Stimulated activated CD8-positive, alpha-beta memory T cell treated with anti-CD3 and anti-CD28 coated beads, Interleukin-15, amount 100 ng/mL, for 4 hours (primary cell): ENCODE measurements around the gene DTX3L.
"Not testable (repeated sequence)": the region's sequence is repeated elsewhere in the genome, so short reads cannot be mapped to it uniquely, and the experiment has no call there.

Experiments
- DNase-seq, 2 donors: peaks; one replicate each; pipeline ENCODE4 v3.0.0-alpha.2; 2020; ENCODE audit warnings: low read depth in 2 of 2

The DTX3L gene

GRCh38 chr3:122562923-122563716 is 1.0 kb upstream of the DTX3L start:
- DNase-seq = no peak

GRCh38 chr3:122563717-122564025 is 467 bp upstream of the DTX3L start:
- no peak for DNase-seq

GRCh38 chr3:122568131-122568530 is 4.0 kb downstream of the DTX3L start:
- not testable (repeated sequence) for DNase-seq

- no peak for DNase-seq
These were observed 4.6 kb downstream of the DTX3L start for GRCh38 chr3:122568755-122569154.

- peak in 1 of 2 donors; percentile 12 for DNase-seq
These were observed 8.8 kb downstream of the DTX3L start for GRCh38 chr3:122572940-122573412.

- DNase-seq = no peak
These were observed 12.2 kb downstream of the DTX3L start for GRCh38 chr3:122576174-122576940.

GRCh38 chr3:122577409-122578031 is 13.4 kb downstream of the DTX3L start, which contains the start of gene PARP15:
Gene PARP15, plus strand, starts transcription at chr3:122577650. Its CDS starts 18 bp downstream, at chr3:122577668.
- no peak for DNase-seq

GRCh38 chr3:122578069-122578740 is 14.1 kb downstream of the DTX3L start:
- DNase-seq = no peak

GRCh38 chr3:122580470-122580869 is 16.3 kb downstream of the DTX3L start:
- no peak for DNase-seq

GRCh38 chr3:122581622-122582021 is 17.5 kb downstream of the DTX3L start:
- DNase-seq = no peak

- no peak for DNase-seq
These were observed 18.3 kb downstream of the DTX3L start for GRCh38 chr3:122582390-122582789.

GRCh38 chr3:122586098-122586497 is 22.0 kb downstream of the DTX3L start:
- DNase-seq = no peak

GRCh38 chr3:122586773-122587485 is 22.8 kb downstream of the DTX3L start:
- DNase-seq = no peak

GRCh38 chr3:122587572-122587971 is 23.4 kb downstream of the DTX3L start:
- no peak for DNase-seq

GRCh38 chr3:122589297-122589696 is 25.2 kb downstream of the DTX3L start:
- no peak for DNase-seq

- DNase-seq = no peak
These were observed 26.5 kb downstream of the DTX3L start for GRCh38 chr3:122590610-122591009.

- DNase-seq = no peak
These were observed 29.9 kb downstream of the DTX3L start for GRCh38 chr3:122594025-122594424.

- DNase-seq = no peak
These were observed 34.0 kb downstream of the DTX3L start for GRCh38 chr3:122598151-122598550.

- DNase-seq = no peak
These were observed 34.4 kb downstream of the DTX3L start for GRCh38 chr3:122598556-122598955.

GRCh38 chr3:122602011-122602710 is 38.0 kb downstream of the DTX3L start:
- DNase-seq = no peak

GRCh38 chr3:122603056-122603455 is 38.9 kb downstream of the DTX3L start:
- no peak for DNase-seq
